Measurements from ENCODE around the gene NUCB2.
A peak's percentile ranks its signal among the peaks of the same experiment; 100 is the strongest.

The NUCB2 gene

DNA sequence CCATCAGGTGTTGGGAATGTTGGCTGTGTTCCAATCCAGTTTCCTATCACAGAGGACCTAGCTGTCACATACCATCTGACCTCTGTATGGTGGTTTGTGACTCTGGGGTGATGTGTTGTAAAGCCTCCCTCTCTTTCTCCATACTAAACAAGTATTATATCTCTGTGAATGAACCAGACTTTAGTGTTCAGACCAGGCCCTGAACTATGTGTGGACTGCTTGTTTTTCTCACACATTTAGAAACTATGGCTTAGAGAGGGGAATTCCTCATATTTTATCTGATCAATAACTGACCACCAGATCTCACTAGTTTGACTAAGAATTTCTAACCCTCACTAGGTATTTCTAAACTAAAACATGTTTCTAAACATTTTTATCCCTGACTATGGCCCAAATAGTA lies 92.6 kb downstream of the NUCB2 start:
- Histone ChIP-seq H3K4me3 (no peak overlapping the region), H3K27ac (no peak overlapping the region)
- TF ChIP-seq, protein P1, sequence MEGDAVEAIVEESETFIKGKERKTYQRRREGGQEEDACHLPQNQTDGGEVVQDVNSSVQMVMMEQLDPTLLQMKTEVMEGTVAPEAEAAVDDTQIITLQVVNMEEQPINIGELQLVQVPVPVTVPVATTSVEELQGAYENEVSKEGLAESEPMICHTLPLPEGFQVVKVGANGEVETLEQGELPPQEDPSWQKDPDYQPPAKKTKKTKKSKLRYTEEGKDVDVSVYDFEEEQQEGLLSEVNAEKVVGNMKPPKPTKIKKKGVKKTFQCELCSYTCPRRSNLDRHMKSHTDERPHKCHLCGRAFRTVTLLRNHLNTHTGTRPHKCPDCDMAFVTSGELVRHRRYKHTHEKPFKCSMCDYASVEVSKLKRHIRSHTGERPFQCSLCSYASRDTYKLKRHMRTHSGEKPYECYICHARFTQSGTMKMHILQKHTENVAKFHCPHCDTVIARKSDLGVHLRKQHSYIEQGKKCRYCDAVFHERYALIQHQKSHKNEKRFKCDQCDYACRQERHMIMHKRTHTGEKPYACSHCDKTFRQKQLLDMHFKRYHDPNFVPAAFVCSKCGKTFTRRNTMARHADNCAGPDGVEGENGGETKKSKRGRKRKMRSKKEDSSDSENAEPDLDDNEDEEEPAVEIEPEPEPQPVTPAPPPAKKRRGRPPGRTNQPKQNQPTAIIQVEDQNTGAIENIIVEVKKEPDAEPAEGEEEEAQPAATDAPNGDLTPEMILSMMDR (IDR thresholded peaks at IDR 0.05) = no peak
- DNase-seq (ENCODE audit: low spot score) = no peak

DNA sequence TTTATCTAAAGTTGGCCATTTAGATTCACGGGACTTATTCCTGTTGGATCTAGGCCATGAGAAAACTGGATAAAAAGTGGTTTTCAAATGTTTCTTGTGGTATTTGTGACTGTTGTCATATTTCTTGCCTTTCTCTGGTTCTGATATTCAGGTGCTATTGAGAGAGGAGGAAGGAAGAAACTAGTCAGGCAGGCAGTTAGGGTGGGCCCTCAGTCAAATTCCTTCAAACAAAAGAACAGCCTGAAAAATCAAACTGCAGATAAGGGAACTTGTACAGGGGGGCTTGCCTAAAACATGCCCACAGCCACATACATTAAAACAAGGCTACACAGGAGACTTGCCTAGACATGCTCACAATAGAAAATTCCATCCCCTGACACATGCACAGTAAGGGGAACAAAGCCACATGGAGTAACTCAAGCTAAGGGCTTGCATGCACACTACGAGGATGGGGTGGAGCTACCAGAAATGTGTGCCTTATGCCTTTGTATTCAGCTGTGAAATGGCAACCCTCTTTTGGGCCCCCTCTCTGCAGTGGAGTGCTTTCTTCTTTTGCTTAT lies 93.2 kb downstream of the NUCB2 start:
- TF ChIP-seq, protein P1 (IDR thresholded peaks at IDR 0.05) = no peak
- Histone ChIP-seq H3K4me3 (no peak overlapping the region), H3K27ac (no peak overlapping the region)
- DNase-seq (ENCODE audit: low spot score) = no peak

DNA sequence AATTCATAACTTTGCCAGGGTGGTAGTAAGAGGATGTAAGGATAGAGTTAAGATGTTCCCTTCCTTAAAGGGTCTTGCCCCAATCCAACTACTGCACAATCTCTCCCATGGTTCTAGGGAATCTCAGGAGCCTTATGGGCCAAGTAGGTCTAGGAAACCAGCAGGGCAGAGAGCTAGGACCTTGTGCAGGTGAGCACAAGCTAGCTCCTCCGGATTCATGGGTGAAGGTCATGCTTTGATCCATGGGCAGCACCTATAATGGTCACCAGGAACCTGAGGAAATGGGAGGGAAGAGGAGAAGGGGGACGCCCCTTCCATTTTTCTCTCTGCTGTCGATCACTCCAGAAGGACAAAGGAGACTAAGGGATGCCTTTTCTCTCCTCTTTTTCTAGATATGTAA lies 95.1 kb downstream of the NUCB2 start:
- no peak overlapping the region for H3K27ac ChIP-seq
- no peak overlapping the region for H3K4me3 ChIP-seq
- TF ChIP-seq, protein P1 (IDR thresholded peaks at IDR 0.05) = no peak
- DNase-seq (ENCODE audit: low spot score) = no peak

DNA sequence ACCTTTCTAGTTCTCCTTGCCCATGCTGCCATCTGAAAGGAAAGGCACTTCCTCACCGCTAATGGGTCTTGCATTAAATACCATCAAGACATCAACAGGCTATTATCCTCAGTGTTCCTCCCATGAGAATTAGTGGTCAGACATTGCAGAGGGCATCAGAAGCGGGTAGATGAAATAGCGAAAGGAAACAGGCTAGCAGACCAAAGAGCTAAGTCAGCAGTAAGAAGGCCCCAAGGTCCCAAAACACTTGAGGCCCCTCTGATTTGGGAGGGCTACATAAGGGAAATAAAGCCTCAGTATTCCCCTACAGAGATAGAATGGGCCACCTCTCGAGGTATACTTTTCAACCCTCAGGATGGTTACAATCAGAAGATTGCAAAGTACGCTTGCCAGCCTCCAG lies 99.0 kb downstream of the NUCB2 start:
- TF ChIP-seq, protein P1 (IDR thresholded peaks at IDR 0.05) = no peak
- no peak for DNase-seq (ENCODE audit: low spot score)
- Histone ChIP-seq H3K27ac (no peak overlapping the region), H3K4me3 (no peak overlapping the region)

DNA sequence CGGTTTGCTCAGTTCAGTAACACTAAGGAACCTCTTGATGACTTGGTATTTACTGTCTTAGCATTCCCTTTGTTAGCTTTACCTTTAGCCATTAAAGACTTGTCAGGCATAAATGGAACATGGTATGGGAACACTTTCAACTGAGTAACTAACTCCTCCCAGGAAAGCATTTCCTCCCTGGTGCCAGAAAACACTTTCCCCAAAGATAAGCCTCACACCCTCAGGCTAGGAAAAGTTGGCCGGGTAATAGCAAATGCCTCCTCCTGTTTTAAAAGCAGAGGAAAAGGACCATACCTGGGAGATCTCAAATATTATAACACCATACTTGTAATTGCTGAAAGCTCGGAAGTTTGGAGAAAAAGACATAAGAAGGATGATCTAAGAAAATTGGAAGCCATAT lies 100.0 kb downstream of the NUCB2 start:
- DNase-seq (ENCODE audit: low spot score) = no peak
- no peak overlapping the region for H3K4me3 ChIP-seq
- no peak overlapping the region for H3K27ac ChIP-seq
- TF ChIP-seq, protein P1 (IDR thresholded peaks at IDR 0.05) = no peak

DNA sequence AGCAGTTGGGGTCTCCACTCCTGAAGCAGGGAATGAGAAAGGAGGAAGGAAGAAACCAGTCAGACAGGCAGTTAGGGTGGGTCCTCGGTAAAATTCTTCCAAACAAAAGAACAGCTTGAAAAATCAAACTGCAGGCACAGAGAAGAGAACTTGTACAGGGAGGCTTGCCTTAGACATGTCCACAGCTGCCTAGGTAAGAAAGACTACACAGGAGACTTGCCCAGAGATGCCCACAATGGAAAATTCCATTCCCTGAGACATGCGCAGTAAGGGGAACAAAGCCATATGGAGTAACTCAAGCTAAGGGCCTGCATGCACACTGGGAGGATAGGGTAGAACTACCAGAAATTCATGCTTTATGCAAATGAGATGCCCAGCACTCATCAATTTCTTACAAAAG lies 102.1 kb downstream of the NUCB2 start:
- Histone ChIP-seq H3K27ac (no peak overlapping the region), H3K4me3 (no peak overlapping the region)
- TF ChIP-seq, protein P1 (IDR thresholded peaks at IDR 0.05) = no peak
- no peak for DNase-seq (ENCODE audit: low spot score)

DNA sequence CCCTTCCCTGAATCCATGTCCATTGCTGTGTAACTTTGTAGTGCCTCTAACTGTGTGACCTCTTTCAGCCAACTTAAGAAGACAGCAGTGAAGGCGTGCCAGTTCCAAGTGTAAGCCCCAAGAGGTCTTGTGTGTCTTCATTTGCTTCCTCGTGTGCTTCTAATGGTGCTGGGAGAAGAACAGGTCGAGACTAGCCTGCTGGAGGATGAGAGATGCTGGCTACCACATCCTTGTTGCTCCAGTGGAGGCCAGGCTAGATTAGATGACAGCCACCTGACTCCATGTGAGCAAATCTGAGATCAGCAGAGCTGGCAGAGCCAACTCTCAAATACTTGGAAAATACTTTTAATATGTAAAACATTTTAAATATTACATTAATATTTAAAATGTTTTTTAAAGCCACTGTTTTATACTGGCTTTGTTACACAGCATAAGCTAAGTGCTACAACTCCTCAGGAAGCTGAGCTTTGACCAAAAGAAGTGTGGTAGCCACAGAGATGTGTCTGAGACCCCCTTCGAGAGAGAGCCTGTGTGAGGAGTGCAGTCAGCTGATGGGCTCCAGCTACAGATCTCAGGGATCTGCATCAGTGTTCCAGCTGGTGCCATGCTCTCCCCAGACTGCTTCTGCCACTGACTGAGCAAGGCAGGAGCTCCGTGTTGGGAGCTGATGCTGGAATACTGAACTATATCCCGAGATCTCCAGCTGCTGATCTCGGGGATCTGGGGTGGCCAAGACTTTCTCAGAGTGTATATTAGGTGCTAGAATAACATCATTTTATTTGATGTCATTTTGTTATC lies 103.0 kb downstream of the NUCB2 start:
- no peak overlapping the region for H3K27ac ChIP-seq

More for the DNA sequence above, 103.0 kb downstream of the NUCB2 start:
- DNase-seq (ENCODE audit: low spot score) = peak; percentile 33
- no peak overlapping the region for H3K4me3 ChIP-seq
- TF ChIP-seq, protein P1 (IDR thresholded peaks at IDR 0.05) = no peak

Data from coronary artery (tissue), 2 donors.